Measurements from ENCODE around the gene CLIP2.

DNA sequence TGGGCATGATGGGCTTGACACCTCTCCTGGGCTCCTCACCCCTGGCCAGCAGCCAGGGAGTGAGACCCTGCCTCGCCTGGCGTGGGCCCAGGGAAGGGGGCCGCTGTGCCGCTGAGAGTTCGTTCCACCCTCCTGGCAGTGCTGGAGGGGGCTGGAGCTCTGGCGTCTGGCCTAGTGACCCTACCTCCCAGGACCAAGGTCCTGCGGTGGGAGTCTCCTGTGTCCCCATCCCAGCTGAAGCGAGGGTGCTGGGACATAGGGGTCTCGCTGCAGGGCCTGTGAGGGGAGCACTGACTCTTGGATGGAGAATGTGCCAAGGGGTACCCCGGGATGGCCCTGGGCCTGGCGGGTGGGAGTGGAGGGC lies 165.7 kb downstream of the CLIP2 start:
- TF ChIP-seq TARDBP (IDR thresholded peaks at IDR 0.05): no peak
- no peak for TF ChIP-seq HDGF (IDR thresholded peaks at IDR 0.05; ENCODE audit: borderline replicate concordance)
- TF ChIP-seq FOXK2 (IDR thresholded peaks at IDR 0.05): no peak
- no peak for TF ChIP-seq NFRKB (IDR thresholded peaks at IDR 0.05)
- no peak for TF ChIP-seq L3MBTL2 (conservative IDR thresholded peaks at IDR 0.05)

All from HEK293T (cell line).